ENCODE measurements around the gene GP9. TPM values are rescaled to one million over a fixed set of nuclear protein-coding genes. Genes with fewer than 3 reads are reported as not detected.

The GP9 gene
- total RNA-seq, 1 donor from 2014 or later, result not detected

DNA sequence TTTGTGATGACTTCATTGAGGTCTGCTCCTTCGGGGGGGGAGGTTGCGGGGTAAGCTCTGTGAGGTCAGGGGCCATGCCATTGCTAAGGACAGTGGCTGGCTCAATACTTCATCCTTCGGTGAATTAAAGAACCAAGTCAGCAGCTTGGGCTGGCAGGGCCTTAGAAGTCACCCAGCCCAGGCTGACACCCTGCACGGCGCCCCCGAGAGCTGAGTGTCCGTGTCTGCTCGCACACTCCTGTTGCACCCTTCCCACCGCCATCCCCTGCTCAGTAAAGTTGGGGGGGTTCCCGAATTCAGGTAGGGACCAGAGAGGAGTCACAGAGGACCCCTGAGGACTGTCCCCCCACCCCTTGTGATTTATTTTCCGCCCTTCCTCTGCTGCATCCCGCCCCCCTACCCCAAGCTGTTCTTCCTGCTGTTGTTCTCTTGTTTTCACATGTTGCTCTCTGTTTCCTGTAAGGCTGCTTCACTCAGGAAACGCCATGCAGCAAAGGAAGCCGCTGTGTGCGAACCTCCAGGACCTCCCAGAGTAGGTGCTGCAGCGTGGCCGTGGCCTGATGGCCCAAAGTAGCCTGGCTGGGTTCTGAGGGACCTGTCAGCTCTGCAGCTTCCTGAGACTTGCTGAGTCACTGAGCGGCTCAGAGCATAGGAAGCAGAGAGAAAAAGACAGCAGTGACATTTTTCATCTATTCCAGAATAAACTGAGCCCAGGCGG is 45.0 kb upstream of the GP9 start:
- no peak overlapping the region for H3K27ac Mint-ChIP-seq (ENCODE audit: unreplicated experiment)
- DNase-seq, result no peak
- peaks cover 4% of the 10 kb centered on the region for H3K27me3 Mint-ChIP-seq (ENCODE audit: unreplicated experiment)
- peaks cover 12% of the 10 kb centered on the region for H3K4me1 Mint-ChIP-seq (ENCODE audit: low read depth, unreplicated experiment)
- H3K9me3 Mint-ChIP-seq (ENCODE audit: unreplicated experiment), result peaks cover 6% of the 10 kb centered on the region
- no peak overlapping the region for H3K4me3 Mint-ChIP-seq (ENCODE audit: unreplicated experiment)
- H3K36me3 Mint-ChIP-seq (ENCODE audit: unreplicated experiment), result no peaks in the 10 kb centered on the region
- TF ChIP-seq, protein P1, sequence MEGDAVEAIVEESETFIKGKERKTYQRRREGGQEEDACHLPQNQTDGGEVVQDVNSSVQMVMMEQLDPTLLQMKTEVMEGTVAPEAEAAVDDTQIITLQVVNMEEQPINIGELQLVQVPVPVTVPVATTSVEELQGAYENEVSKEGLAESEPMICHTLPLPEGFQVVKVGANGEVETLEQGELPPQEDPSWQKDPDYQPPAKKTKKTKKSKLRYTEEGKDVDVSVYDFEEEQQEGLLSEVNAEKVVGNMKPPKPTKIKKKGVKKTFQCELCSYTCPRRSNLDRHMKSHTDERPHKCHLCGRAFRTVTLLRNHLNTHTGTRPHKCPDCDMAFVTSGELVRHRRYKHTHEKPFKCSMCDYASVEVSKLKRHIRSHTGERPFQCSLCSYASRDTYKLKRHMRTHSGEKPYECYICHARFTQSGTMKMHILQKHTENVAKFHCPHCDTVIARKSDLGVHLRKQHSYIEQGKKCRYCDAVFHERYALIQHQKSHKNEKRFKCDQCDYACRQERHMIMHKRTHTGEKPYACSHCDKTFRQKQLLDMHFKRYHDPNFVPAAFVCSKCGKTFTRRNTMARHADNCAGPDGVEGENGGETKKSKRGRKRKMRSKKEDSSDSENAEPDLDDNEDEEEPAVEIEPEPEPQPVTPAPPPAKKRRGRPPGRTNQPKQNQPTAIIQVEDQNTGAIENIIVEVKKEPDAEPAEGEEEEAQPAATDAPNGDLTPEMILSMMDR (IDR thresholded peaks at IDR 0.05; ENCODE audit: partially characterized antibody, unreplicated experiment), result no peak

DNA sequence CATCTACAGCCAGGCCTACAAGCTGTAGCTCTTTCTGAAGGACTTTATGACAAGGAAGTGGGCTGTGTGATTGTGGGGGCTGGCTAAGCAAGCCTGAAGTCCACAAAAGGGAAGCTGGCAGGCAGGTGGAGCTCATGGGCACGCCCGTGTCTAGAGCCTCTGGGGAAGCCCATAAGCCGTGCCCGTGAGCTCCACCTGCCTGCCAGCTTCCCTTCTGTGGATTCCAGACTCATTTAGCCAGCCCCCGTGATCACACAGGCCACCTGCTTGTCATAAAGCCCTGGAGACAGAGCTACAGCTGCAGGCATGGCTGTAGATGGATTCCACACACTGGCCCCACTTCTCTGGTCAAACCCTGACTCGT is 44.2 kb upstream of the GP9 start:
- Mint-ChIP-seq H3K27me3 (ENCODE audit: unreplicated experiment) (peaks cover 4% of the 10 kb centered on the region), H3K4me1 (ENCODE audit: low read depth, unreplicated experiment) (peaks cover 12% of the 10 kb centered on the region), H3K4me3 (ENCODE audit: unreplicated experiment) (no peak overlapping the region), H3K9me3 (ENCODE audit: unreplicated experiment) (peaks cover 6% of the 10 kb centered on the region), H3K36me3 (ENCODE audit: unreplicated experiment) (no peaks in the 10 kb centered on the region), H3K27ac (ENCODE audit: unreplicated experiment) (no peak overlapping the region)
- TF ChIP-seq, protein P1 (IDR thresholded peaks at IDR 0.05; ENCODE audit: partially characterized antibody, unreplicated experiment), result no peak
- no peak for DNase-seq

DNA sequence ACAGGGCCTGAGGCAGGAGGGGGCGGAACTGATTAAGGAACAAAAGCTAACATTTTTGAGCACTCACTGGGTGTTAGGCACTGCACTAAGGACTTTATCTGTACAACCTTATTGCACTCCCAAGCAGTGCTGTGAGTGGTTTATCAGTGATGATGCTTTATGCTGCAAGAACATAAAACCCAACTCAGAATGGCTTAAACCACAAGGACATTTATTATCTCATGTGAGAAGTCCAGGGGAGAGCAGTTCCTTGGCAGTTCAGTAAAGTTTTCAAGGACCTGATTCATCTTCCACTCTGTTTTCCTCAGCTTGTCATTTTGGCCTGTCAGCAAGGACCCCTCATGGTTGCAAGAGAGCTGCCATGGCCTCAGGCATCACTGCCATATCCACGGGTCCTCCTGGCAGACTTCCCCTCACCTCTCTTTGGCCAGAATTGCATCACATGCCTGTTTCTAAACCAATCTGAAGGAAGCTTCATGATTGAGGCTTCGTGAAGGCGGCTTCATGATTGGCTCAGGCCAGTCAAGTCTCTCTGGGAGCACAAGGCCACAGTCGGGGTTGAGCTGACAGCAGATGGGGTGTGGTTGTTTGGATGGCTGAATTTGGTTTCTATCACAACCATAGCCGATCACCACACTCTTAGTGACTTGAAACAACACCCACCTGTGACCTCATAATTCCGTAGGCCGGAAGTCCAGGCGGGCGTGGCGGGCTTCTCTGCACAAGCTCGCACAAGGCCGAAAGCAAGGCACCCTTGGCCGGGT is 43.7 kb upstream of the GP9 start:
- TF ChIP-seq, protein P1 (IDR thresholded peaks at IDR 0.05; ENCODE audit: partially characterized antibody, unreplicated experiment), result no peak
- DNase-seq, result no peak
- Mint-ChIP-seq H3K27me3 (ENCODE audit: unreplicated experiment) (peaks cover 4% of the 10 kb centered on the region), H3K9me3 (ENCODE audit: unreplicated experiment) (peaks cover 6% of the 10 kb centered on the region), H3K36me3 (ENCODE audit: unreplicated experiment) (no peaks in the 10 kb centered on the region), H3K4me1 (ENCODE audit: low read depth, unreplicated experiment) (peaks cover 12% of the 10 kb centered on the region), H3K4me3 (ENCODE audit: unreplicated experiment) (no peak overlapping the region), H3K27ac (ENCODE audit: unreplicated experiment) (no peak overlapping the region)

DNA sequence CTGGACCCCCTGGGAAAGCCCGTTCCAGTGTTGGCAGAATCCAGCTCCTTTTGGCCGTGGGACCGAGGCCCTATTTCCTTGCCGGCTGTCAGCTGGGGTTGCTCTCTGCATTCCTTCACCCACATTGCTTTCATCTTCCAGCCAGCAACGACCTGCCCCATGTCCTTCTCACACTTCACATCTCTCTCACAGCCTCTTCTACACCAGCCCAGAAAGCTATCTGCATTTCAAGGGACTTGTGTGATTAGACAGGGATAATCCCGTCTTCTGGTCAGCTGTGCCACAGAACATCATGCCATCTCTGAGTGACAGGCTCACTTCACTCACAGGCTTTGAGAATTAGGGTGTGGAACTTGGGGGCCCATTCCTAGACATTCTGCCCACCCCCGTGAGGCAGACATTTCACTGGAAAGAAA is 43.1 kb upstream of the GP9 start:
- Mint-ChIP-seq H3K4me3 (ENCODE audit: unreplicated experiment) (peak overlapping the region; percentile 35), H3K36me3 (ENCODE audit: unreplicated experiment) (no peaks in the 10 kb centered on the region), H3K27ac (ENCODE audit: unreplicated experiment) (no peak overlapping the region), H3K4me1 (ENCODE audit: low read depth, unreplicated experiment) (peaks cover 12% of the 10 kb centered on the region), H3K27me3 (ENCODE audit: unreplicated experiment) (peaks cover 7% of the 10 kb centered on the region), H3K9me3 (ENCODE audit: unreplicated experiment) (peaks cover 6% of the 10 kb centered on the region)
- TF ChIP-seq, protein P1 (IDR thresholded peaks at IDR 0.05; ENCODE audit: partially characterized antibody, unreplicated experiment), result no peak
- no peak for DNase-seq

DNA sequence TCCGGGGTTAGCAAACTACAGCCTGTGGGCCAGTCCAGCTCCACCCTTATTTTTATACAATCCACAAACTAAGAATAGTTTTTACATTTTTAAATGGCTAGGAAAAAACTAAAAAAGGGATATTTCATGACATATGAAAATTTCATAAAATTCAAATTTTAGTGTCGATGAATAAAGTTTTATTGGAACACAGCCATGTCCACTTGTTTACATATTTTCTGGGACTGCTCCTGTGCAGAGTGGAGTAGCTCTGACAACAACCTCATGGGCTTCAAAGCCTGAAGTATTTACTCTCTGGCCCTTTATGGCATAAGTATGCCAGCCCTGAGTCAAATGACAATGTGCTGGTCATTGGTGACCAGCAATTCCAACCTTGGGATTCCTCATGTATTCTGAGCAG is 42.3 kb upstream of the GP9 start:
- DNase-seq, result no peak
- Mint-ChIP-seq H3K27ac (ENCODE audit: unreplicated experiment) (no peak overlapping the region), H3K27me3 (ENCODE audit: unreplicated experiment) (peaks cover 4% of the 10 kb centered on the region), H3K4me3 (ENCODE audit: unreplicated experiment) (no peak overlapping the region), H3K9me3 (ENCODE audit: unreplicated experiment) (peaks cover 1% of the 10 kb centered on the region), H3K36me3 (ENCODE audit: unreplicated experiment) (no peaks in the 10 kb centered on the region), H3K4me1 (ENCODE audit: low read depth, unreplicated experiment) (peaks cover 12% of the 10 kb centered on the region)
- TF ChIP-seq, protein P1 (IDR thresholded peaks at IDR 0.05; ENCODE audit: partially characterized antibody, unreplicated experiment), result no peak
